Forelimb muscle (tissue), 1 donor: ENCODE measurements around the gene PGS1. TPM values are rescaled to one million over a fixed set of nuclear protein-coding genes. Genes with fewer than 3 reads are reported as not detected.
A peak's percentile ranks its signal among the peaks of the same experiment; 100 is the strongest.

Source experiments
- DNase-seq: peaks from one replicate; pipeline ENCODE4 v3.0.0-alpha.2; 2013; ENCODE audit warnings: low read depth
- polyA plus RNA-seq: library from polyadenylated mRNA; unstranded; fragments of 120-200 nt; gene quantifications from one replicate; pipeline ENCODE4 v1.2.1, GENCODE V29; 2013; ENCODE audit not compliant: insufficient read length

The PGS1 gene
- polyA plus RNA-seq, 1 donor: 26.3 TPM

- DNase-seq: no peak
Observed at GRCh38 chr17:78346605-78347250, 31.7 kb upstream of the PGS1 start.

- no peak for DNase-seq
Observed at GRCh38 chr17:78347453-78347852, 31.0 kb upstream of the PGS1 start.

GRCh38 chr17:78348055-78348770, 30.2 kb upstream of the PGS1 start:
- no peak for DNase-seq

- DNase-seq: no peak
Observed at GRCh38 chr17:78349891-78350642, 28.4 kb upstream of the PGS1 start.

GRCh38 chr17:78351449-78352006, 26.9 kb upstream of the PGS1 start:
- DNase-seq: no peak

- DNase-seq: no peak
Observed at GRCh38 chr17:78353834-78354233, 24.6 kb upstream of the PGS1 start.

GRCh38 chr17:78355045-78355641, 23.3 kb upstream of the PGS1 start:
- no peak for DNase-seq

- no peak for DNase-seq
Observed at GRCh38 chr17:78355701-78356100, 22.7 kb upstream of the PGS1 start.

- no peak for DNase-seq
Observed at GRCh38 chr17:78356101-78356713, 22.2 kb upstream of the PGS1 start.

GRCh38 chr17:78357177-78357586, 21.3 kb upstream of the PGS1 start:
- DNase-seq: no peak

GRCh38 chr17:78357672-78358537, 20.5 kb upstream of the PGS1 start:
- no peak for DNase-seq

GRCh38 chr17:78358538-78359320, 19.7 kb upstream of the PGS1 start:
- no peak for DNase-seq

GRCh38 chr17:78359321-78359996, 19.0 kb upstream of the PGS1 start:
- DNase-seq: no peak

GRCh38 chr17:78359997-78360370, 18.5 kb upstream of the PGS1 start, which contains the start of gene SOCS3:
SOCS3 (minus strand) TSS chr17:78360077; CDS start chr17:78359095, 982 bp downstream.
- DNase-seq: peak; percentile 78

GRCh38 chr17:78360371-78361224, 17.9 kb upstream of the PGS1 start:
- DNase-seq: no peak

- DNase-seq: no peak
Observed at GRCh38 chr17:78361225-78361701, 17.2 kb upstream of the PGS1 start.

- no peak for DNase-seq
Observed at GRCh38 chr17:78362232-78362631, 16.2 kb upstream of the PGS1 start.

- DNase-seq: no peak
Observed at GRCh38 chr17:78362671-78363070, 15.8 kb upstream of the PGS1 start.
